ENCODE measurements around the gene MBTPS1.

Gene MBTPS1

DNA sequence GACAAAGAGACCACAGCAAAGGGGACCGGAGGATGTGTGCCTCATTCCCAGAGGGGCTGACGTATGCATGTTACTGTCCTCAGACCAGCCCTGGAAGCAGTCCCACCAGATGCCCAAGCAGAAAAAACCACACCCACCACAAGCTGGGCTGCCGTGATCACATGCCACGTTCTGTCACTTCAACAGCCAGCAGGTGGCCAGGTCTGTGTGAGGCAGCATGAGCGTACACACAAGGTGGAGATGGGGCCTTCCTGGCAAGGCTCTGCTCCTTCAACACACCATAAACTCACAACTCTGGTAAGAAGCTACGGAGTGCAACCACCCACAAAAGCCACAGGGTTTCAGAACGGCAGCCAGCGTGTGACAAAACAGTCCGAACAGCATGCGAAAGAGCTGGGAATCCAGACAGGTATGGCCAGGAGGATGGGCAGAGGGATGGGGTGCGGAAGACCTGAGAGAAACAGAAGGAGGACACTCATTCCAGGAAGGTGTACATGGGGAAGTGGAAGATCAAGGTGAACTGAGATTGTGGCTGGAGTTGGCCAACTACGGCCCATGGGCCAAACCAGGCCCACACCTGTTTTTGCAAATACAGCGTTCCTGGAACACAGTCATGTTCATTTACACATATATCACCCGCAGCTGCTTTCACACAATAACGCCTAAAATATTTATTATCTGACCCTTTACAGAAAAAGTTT lies 27.9 kb downstream of the MBTPS1 start:
- ATAC-seq, result no peak; the same call in 2 of the 3 replicates
- TF ChIP-seq, protein P1, sequence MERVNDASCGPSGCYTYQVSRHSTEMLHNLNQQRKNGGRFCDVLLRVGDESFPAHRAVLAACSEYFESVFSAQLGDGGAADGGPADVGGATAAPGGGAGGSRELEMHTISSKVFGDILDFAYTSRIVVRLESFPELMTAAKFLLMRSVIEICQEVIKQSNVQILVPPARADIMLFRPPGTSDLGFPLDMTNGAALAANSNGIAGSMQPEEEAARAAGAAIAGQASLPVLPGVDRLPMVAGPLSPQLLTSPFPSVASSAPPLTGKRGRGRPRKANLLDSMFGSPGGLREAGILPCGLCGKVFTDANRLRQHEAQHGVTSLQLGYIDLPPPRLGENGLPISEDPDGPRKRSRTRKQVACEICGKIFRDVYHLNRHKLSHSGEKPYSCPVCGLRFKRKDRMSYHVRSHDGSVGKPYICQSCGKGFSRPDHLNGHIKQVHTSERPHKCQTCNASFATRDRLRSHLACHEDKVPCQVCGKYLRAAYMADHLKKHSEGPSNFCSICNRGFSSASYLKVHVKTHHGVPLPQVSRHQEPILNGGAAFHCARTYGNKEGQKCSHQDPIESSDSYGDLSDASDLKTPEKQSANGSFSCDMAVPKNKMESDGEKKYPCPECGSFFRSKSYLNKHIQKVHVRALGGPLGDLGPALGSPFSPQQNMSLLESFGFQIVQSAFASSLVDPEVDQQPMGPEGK (CRISPR knock-in tag; IDR thresholded peaks at IDR 0.05; ENCODE audit: borderline replicate concordance), result no peak
- TF ChIP-seq, protein P2, sequence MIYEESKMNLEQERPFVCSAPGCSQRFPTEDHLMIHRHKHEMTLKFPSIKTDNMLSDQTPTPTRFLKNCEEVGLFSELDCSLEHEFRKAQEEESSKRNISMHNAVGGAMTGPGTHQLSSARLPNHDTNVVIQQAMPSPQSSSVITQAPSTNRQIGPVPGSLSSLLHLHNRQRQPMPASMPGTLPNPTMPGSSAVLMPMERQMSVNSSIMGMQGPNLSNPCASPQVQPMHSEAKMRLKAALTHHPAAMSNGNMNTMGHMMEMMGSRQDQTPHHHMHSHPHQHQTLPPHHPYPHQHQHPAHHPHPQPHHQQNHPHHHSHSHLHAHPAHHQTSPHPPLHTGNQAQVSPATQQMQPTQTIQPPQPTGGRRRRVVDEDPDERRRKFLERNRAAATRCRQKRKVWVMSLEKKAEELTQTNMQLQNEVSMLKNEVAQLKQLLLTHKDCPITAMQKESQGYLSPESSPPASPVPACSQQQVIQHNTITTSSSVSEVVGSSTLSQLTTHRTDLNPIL (CRISPR knock-in tag; IDR thresholded peaks at IDR 0.05; ENCODE audit: low read depth), result no peak
- TF ChIP-seq, protein P3, sequence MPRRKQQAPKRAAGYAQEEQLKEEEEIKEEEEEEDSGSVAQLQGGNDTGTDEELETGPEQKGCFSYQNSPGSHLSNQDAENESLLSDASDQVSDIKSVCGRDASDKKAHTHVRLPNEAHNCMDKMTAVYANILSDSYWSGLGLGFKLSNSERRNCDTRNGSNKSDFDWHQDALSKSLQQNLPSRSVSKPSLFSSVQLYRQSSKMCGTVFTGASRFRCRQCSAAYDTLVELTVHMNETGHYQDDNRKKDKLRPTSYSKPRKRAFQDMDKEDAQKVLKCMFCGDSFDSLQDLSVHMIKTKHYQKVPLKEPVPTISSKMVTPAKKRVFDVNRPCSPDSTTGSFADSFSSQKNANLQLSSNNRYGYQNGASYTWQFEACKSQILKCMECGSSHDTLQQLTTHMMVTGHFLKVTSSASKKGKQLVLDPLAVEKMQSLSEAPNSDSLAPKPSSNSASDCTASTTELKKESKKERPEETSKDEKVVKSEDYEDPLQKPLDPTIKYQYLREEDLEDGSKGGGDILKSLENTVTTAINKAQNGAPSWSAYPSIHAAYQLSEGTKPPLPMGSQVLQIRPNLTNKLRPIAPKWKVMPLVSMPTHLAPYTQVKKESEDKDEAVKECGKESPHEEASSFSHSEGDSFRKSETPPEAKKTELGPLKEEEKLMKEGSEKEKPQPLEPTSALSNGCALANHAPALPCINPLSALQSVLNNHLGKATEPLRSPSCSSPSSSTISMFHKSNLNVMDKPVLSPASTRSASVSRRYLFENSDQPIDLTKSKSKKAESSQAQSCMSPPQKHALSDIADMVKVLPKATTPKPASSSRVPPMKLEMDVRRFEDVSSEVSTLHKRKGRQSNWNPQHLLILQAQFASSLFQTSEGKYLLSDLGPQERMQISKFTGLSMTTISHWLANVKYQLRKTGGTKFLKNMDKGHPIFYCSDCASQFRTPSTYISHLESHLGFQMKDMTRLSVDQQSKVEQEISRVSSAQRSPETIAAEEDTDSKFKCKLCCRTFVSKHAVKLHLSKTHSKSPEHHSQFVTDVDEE (CRISPR knock-in tag; IDR thresholded peaks at IDR 0.05), result no peak
- no peak for TF ChIP-seq ZNF70 (CRISPR knock-in tag; IDR thresholded peaks at IDR 0.05)
- no peak for TF ChIP-seq PPARA (CRISPR knock-in tag; IDR thresholded peaks at IDR 0.05; ENCODE audit: borderline replicate concordance)

DNA sequence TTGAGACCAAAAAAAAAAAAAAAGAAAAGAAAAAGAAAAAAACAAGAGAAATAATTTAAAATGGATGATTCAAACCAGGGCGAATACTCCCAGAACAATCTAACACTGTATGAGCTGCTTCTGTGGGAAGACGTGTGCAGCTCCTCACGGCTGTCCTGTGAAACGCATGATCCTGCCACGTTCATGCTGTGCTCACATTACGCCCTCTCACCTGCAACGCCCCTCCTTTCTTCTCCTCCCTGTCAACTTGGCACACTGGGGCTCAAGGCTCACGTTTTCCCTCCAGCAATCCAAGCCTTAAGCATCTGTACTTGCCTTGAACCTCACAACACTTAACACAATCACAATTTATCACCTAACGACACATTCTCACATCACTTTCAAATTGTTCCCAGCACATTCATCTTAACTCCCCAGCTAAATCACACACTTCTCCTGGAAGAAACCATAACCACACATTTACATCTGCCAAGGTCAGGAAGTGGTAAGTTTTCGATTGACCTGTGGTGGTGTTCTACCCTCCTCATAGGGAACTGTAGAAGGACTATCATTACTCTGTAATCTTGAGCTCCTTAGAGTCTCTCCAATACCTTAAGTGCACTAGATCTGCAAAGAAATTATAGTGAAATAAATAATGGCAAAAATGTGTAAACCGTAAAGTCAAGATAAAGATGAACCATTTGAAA lies 29.1 kb downstream of the MBTPS1 start:
- ATAC-seq, result no peak

DNA sequence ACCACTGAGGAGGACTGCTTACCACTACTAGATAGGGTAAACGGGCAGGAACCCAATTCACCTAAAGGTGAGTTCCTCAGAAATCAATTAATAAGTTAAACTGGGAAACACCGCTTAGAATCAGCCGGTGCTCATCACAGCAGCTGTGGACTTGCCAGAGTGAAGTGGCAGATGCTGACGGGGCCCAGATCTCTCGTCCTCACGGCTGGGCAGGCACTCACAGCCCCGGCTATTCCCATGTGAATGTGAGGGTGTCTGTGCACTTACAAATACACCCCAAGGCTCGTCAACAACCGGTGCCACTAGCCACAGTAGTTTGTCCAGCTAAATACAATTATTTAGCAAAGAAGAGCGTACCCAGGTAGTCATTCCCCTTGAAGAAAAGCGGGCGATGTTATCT lies 29.7 kb downstream of the MBTPS1 start:
- TF ChIP-seq ESRRG (CRISPR knock-in tag; IDR thresholded peaks at IDR 0.05) (no peak), CSDC2 (CRISPR knock-in tag; IDR thresholded peaks at IDR 0.05) (no peak), OSR1 (CRISPR knock-in tag; IDR thresholded peaks at IDR 0.05) (no peak), BACH2 (CRISPR knock-in tag; IDR thresholded peaks at IDR 0.05; ENCODE audit: borderline replicate concordance) (no peak), ZNF565 (CRISPR knock-in tag; conservative IDR thresholded peaks at IDR 0.05; ENCODE audit: low read depth) (no peak), RARB (CRISPR knock-in tag; IDR thresholded peaks at IDR 0.05) (no peak)
- ATAC-seq, result no peak

More for the DNA sequence above, 29.1 kb downstream of the MBTPS1 start:
- TF ChIP-seq ZFP3 (CRISPR knock-in tag; IDR thresholded peaks at IDR 0.05) (no peak), ISL1 (CRISPR knock-in tag; IDR thresholded peaks at IDR 0.05) (no peak)

DNA sequence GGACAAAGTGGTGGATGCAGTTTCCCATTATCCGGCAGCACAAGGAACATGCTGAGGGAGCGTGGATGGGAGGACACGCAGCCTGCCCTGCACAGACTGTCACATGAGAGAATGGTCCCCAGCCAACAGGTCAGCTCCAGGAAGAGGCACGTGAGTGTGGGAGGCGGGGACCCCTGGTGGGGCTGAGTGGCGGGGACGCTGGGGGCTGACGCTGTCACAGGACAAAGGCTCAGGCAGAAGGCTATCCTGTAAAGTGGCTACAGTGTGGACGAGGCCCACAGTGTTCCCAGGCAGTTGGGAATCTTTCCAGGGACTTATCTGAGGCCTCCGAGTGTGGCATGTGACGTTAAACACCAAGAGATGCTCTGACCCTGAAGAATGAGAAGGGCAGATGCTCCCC lies 30.4 kb downstream of the MBTPS1 start:
- TF ChIP-seq SNAI2 (CRISPR knock-in tag; IDR thresholded peaks at IDR 0.05) (no peak), ZC3H10 (CRISPR knock-in tag; IDR thresholded peaks at IDR 0.05) (no peak), ZFP3 (CRISPR knock-in tag; IDR thresholded peaks at IDR 0.05) (no peak), PPARA (CRISPR knock-in tag; IDR thresholded peaks at IDR 0.05; ENCODE audit: borderline replicate concordance) (no peak)
- TF ChIP-seq, protein P3 (CRISPR knock-in tag; IDR thresholded peaks at IDR 0.05), result no peak
- no peak for ATAC-seq

DNA sequence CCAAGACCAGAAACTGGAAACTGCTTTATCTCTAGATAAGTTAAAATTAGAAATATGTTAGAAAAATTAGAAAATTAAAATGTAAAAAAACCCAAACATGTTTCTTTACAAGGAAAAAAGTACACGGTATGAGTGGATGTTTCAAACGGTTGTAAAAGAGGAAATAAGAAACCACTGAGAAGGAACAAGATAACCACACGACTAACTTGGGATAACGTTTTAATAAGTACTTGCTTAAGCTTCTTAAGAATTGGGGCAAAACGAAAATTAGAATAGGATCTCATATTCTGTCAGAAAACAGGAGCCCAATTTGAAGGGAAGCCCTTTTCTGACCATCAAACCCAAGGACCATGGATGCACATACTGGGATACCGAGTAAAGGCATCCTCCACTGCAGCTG lies 31.0 kb downstream of the MBTPS1 start:
- no peak for ATAC-seq
- TF ChIP-seq ZC3H10 (CRISPR knock-in tag; IDR thresholded peaks at IDR 0.05) (no peak), ISL1 (CRISPR knock-in tag; IDR thresholded peaks at IDR 0.05) (no peak), SNAI2 (CRISPR knock-in tag; IDR thresholded peaks at IDR 0.05) (no peak)
